Measurements from ENCODE around the gene C20orf204. TPM values are rescaled to one million over a fixed set of nuclear protein-coding genes. Genes with fewer than 3 reads are reported as not detected.
A peak's percentile ranks its signal among the peaks of the same experiment; 100 is the strongest.

The C20orf204 gene
- total and polyA plus RNA-seq, 8 donors: 0.31 to 3.7 (median 0.79) TPM

DNA sequence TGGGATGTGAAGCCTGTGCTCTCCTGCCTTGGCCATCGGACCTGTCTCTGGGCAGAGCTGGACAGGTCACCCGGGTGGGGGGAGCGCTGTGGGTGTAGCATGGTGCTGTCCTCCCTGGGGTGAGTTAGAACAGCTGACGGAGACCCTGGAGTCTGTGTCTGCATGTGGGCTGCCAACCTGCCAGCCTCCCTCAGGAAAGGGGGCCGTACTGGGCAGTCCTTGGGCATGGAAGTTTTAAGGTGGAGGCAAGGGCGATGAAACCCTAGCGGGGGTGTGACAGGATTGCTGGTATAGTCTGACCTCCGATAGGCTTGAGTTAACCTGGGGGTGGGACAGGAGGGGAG, 11.0 kb downstream of the C20orf204 start:
- ATAC-seq: no peak
- H3K27me3 ChIP-seq: peaks cover 0 to 7% (median 3%) of the 10 kb centered on the region in 4 donors
- FAIRE-seq: no peak
- no peak overlapping the region for H3K4me3 ChIP-seq
- DNase-seq: no peak
- H3K4me1 ChIP-seq: no peaks in the 10 kb centered on the region
- WGBS, 2 donors: 62 to 70% methylated on average over 8 of the region's 8 CpGs
- H3K36me3 ChIP-seq: no peaks in the 10 kb centered on the region
- TF ChIP-seq, protein P1, sequence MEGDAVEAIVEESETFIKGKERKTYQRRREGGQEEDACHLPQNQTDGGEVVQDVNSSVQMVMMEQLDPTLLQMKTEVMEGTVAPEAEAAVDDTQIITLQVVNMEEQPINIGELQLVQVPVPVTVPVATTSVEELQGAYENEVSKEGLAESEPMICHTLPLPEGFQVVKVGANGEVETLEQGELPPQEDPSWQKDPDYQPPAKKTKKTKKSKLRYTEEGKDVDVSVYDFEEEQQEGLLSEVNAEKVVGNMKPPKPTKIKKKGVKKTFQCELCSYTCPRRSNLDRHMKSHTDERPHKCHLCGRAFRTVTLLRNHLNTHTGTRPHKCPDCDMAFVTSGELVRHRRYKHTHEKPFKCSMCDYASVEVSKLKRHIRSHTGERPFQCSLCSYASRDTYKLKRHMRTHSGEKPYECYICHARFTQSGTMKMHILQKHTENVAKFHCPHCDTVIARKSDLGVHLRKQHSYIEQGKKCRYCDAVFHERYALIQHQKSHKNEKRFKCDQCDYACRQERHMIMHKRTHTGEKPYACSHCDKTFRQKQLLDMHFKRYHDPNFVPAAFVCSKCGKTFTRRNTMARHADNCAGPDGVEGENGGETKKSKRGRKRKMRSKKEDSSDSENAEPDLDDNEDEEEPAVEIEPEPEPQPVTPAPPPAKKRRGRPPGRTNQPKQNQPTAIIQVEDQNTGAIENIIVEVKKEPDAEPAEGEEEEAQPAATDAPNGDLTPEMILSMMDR (IDR thresholded peaks at IDR 0.05): no peak
- no peak overlapping the region for H3K27ac ChIP-seq
- intact Hi-C loops (cut with DNase I): no loop called here
- H3K9me3 ChIP-seq: no peaks in the 10 kb centered on the region

DNA sequence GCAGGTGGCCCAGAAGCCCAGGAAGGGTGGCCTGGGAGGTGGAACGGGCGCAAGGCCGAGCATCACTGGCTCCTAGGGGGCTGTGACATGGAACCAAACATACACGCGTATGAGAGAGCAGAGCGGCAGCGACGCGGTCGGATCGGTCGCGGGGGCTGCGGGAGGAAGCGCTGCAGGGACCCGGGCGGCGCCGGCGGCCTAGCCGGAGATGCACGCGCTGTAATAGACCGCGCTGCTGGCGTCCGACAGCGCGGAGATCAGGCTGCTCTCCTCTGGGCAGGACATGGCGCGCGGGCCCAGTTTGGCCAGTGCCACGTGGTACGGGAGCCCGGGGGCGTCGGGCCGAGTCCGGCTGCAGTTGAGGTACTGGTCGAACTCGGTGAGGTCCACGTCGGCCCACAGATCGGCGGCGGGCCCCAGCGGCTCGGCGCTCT, 12.0 kb downstream of the C20orf204 start:
- peaks cover 0 to 7% (median 3%) of the 10 kb centered on the region in 4 donors for H3K27me3 ChIP-seq

DNA sequence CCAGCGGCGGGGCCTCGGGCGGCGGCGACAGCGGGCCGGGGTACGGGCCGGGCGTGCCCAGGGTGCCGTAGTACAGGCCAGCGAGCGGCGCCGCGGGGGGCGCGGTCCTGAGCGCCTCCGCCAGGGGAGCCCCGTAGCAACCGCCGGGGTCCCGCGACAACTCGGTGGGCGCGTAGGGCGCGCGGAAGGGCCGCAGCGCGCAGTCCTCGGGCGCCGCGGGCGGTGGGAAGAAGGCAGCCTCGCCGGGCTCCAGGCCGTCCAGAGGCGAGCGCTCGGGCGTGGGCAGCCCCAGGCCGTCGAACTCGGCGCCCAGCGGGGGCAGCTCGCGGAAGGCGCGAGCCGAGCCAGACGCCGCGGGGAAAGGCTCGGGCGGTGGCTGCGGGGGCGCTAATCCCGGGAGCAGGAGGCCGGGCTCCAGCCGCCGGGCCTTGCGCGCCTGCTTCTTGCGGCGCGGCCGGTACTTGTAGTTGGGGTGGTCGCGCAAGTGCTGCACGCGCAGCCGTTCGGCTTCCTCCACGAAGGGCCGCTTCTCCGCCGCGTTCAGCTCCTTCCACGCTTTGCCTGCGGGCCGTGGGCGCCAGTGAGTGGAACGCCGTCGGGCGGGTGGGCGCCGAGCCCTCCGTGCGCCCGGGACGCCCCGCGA, 12.5 kb downstream of the C20orf204 start:
- no peaks in the 10 kb centered on the region for H3K36me3 ChIP-seq
- H3K9me3 ChIP-seq: no peaks in the 10 kb centered on the region
- DNase-seq: no peak
- H3K27me3 ChIP-seq: peaks cover 0 to 7% (median 3%) of the 10 kb centered on the region in 4 donors
- no peak overlapping the region for H3K27ac ChIP-seq
- H3K4me1 ChIP-seq: no peaks in the 10 kb centered on the region
- no peak for FAIRE-seq
- peak in 1 of 4 donors; percentile 16 for ATAC-seq
- 4% methylated on average over 51 to 101 of the region's 101 CpGs for WGBS, 2 donors
- peak overlapping the region in 2 of 4 donors; percentile 11 to 20 for H3K4me3 ChIP-seq
- intact Hi-C loops (cut with DNase I): no loop called here
- TF ChIP-seq, protein P1 (IDR thresholded peaks at IDR 0.05): no peak

More for the DNA sequence above, 12.0 kb downstream of the C20orf204 start:
- Histone ChIP-seq H3K27ac (no peak overlapping the region), H3K4me1 (no peaks in the 10 kb centered on the region), H3K36me3 (no peaks in the 10 kb centered on the region), H3K4me3 (peak overlapping the region in 2 of 4 donors; percentile 11 to 20), H3K9me3 (no peaks in the 10 kb centered on the region)
- no peak for DNase-seq
- TF ChIP-seq, protein P1 (IDR thresholded peaks at IDR 0.05): no peak
- 5 to 10% methylated on average over 40 to 49 of the region's 49 CpGs for WGBS, 2 donors
- intact Hi-C loops (cut with DNase I): no loop called here
- FAIRE-seq: no peak
- ATAC-seq: peak in 2 of 4 donors; percentile 17 to 19

DNA sequence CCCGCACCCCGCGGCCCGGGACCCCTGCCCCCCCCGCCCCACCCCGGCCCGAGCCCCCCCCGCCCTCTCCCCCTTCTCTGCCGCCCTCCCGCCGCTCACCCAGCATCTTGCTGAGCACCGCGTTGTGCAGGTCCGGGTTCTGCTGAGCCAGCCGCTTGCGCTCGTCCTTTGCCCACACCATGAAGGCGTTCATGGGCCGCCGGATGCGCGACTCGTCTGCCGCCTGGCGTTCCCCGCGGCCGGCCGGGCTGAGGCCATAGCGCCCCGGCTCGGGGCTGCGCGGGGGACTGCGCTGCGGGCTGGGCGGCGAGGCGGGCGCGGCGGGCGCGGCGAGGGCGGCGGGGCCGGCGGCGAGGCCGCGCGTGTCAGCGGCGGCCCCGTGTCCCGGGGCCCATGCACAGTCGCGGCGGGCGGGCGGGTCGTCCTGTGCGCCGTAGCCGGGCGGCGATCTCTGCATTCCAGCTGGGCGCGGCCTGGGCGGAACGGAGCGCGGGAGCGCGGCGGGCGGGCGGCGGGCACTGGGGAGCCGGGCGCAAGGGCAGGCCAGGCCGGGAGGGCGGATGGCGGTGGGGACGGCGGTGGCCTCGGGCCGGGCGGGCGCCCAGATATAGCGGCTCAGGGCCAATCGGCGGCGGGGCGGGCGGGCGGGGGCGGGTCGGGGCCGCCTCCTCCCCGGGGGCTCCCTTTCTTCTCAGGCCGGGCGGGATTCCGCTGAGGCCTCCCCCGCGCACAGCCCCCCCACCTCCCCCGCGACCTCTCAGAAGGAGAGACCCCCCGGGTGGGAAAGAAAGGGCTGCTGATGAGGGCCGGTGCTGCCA, 13.3 kb downstream of the C20orf204 start, which contains the start of gene SOX18:
TSS of gene SOX18 (minus strand) at position 580 of the 818 bp plus-strand sequence. CDS start at position 457, 123 bp downstream.
- no peaks in the 10 kb centered on the region for H3K9me3 ChIP-seq
- H3K4me3 ChIP-seq: peak within 1 kb of the TSS in 2 of 4 donors; percentile 11 to 20
- peak within 1 kb of the TSS in 1 of 4 donors; percentile 37 for H3K27ac ChIP-seq
- FAIRE-seq: no peak
- TF ChIP-seq, protein P1 (IDR thresholded peaks at IDR 0.05): no peak
- peak in 1 of 4 donors; percentile 29 for ATAC-seq
- intact Hi-C loops (cut with DNase I): no loop called here
- 2 to 3% methylated on average over 33 to 104 of the region's 111 CpGs for WGBS, 2 donors
- no peaks in the 10 kb centered on the region for H3K36me3 ChIP-seq
- peaks cover 0 to 7% (median 3%) of the 10 kb centered on the region in 4 donors for H3K27me3 ChIP-seq
- DNase-seq: no peak
- H3K4me1 ChIP-seq: no peaks in the 10 kb centered on the region

Measured in pancreas (tissue), 10 donors.